Measurements from ENCODE around the gene RBM33.

Gene RBM33

GRCh38 chr7:155753446-155753965, 109.0 kb downstream of the RBM33 start:
- DNase-seq: no peak

GRCh38 chr7:155754165-155754564, 109.7 kb downstream of the RBM33 start:
- DNase-seq: no peak

- no peak for DNase-seq
Observed at GRCh38 chr7:155755026-155755425, 110.6 kb downstream of the RBM33 start.

- no peak for DNase-seq
Observed at GRCh38 chr7:155756322-155756721, 111.9 kb downstream of the RBM33 start.

- DNase-seq: no peak
Observed at GRCh38 chr7:155758348-155758747, 113.9 kb downstream of the RBM33 start.

GRCh38 chr7:155759740-155760430, 115.4 kb downstream of the RBM33 start:
- no peak for DNase-seq

DNA sequence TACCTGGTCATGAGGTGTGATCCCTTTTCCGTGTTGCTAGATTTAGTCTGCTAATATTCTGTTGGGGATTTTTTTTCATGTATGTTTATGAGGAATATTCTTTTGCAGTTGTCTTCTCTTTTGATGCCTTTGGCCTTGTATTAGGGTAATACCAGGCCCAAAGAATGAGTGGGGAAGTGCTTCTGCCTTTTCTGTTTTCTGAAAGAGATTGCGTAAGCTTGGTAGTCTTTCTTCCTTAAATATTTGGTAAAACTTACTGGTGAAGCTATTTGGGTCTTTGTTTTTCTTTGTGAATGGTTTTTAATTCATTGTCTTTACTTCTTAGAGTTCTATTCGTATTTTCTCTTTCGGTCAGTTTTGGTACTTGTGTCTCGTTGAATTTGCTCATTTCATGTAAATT, 116.7 kb downstream of the RBM33 start:
- no peak for DNase-seq

DNA sequence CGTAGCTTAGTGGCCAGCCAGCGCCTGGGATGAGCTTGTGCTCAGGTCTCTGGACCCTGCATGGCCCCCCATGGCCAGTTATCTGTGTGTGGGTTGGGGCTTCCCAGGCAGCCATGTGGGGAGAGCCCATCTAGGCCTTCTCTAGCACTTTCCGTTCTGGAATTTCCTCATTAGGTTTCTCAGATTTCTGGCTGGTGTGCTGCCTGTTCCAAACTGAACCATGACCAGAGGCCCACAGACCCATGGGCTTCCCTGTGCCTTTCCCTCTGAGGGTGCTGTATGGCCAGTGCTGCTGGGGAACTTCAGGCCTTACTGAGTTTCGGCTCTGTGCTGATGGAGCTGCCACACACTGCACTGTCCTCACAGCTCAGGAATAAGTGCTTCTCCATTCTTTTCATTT, 117.6 kb downstream of the RBM33 start:
- no peak for DNase-seq

GRCh38 chr7:155762655-155763054, 118.2 kb downstream of the RBM33 start:
- no peak for DNase-seq

DNA sequence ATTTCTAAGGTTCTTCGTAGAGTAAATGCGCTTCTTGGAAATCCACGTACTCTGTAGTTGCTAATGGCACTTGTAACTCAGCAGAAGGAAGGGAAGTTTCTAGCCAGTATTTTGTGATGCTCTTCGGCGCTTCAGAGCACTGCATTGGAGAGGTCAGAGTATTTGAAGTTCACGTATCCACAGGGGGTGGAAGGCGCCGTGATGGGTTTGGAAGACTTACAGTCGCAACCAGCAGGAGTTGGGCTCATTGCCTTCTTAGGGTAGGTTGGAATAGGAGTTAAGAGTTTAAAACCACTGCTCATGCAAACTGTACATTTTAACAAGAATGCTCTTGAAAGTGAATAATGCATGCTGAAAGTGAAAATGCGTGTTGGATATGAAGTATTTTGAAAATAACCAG, 118.7 kb downstream of the RBM33 start:
- no peak for DNase-seq

DNA sequence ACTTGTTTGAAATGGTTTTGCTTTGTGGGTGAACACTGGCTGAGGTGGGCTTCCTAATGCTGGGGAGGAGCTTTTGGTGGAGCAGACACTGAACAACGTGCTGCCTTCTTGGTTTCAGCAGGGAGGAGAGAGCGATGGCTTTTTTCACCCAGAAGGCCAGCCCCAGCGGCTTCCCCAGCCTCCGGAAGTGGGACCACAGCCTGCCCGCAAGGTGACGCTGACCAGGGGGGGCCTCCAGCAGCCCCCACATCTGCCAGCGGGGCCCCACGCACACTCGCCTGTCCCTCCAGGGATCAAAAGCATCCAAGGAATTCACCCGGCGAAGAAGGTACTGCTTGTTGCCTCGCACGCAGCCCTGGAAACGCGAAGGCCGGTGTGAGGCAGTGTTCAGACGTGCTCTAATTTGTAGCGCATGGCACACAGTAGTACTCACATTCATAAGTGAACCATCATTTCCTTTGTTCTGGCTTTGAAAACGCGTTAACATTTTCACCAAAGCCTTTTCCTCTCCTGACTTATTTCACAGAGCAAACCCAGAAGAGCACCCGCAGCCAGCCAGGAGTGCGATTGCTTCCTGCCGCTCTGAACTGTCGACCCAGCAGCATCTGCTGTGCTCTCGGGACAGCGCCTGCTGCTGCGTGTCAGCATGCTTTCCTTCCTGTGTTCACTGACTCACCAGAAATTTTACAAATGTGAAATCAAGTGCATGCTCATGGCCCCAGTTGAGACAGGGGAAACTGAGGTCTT, 119.4 kb downstream of the RBM33 start:
- no peak for DNase-seq

GRCh38 chr7:155764438-155764793, 120.0 kb downstream of the RBM33 start:
- DNase-seq: no peak

GRCh38 chr7:155765458-155765857, 121.0 kb downstream of the RBM33 start:
- no peak for DNase-seq

- no peak for DNase-seq
Observed at GRCh38 chr7:155766386-155766785, 121.9 kb downstream of the RBM33 start.

DNA sequence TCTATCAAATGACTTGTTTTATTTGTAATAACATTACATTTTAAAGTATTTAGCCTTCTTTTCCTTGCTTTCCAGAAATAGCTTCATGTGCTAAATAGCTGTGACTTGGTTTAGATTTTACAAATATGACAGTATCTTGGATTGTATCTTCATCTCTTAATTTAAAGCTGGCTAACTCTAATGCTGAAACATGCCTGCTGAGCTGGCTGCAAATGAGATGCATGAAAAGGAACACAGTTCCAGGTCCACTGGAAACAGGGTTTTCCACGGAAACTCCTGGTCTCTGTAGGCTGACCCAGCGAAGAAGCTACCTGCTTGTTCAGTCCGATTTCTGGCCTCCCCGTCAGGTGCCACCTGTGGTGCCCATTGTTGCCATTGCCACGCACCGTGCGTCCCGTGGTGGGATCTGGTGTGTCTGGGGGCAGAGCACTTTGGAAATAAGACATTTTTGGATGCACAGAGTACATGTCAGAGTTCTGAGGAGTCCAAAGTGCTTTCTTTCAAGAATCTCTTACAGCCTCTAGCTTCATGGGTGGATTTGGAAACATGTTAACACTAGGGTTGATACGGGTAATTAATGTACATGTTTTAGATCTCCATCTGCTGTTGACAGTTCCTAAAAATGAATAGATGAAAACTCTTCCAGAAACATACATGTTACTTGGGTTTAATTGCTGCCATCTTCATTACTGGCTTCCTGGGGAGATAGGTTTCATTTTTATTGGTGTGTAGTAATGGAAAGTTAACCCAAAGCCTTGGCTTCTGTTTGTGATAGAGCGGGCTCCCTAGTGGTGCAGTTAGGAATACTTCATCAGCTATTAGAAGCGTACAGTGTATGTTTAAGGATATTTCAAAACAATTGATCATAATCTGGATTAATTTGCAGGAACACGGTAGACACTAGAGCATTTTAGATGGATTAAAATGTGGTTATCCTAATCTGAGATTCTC, 122.8 kb downstream of the RBM33 start:
- no peak for DNase-seq

- no peak for DNase-seq
Observed at GRCh38 chr7:155769701-155770100, 125.2 kb downstream of the RBM33 start.

DNA sequence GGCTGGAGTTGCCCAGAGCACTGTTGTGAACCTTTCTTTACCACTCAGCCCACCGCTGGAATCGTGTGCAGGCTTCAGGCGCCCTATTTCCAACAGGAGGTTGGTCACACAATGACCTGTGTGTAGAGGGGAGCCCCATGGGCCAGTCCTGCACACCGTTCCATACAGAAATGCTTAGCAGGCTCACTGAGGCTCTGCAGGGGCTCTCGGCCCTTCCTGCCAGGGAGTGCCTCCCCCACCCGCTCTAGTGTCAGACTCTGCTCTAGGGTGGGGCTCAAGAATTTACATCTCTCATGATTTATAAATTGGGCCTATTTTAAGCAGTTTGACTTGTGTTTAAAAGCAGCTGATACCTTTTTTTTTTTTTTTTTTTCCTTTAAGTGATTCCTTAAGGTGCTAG, 125.8 kb downstream of the RBM33 start:
- DNase-seq: no peak

DNA sequence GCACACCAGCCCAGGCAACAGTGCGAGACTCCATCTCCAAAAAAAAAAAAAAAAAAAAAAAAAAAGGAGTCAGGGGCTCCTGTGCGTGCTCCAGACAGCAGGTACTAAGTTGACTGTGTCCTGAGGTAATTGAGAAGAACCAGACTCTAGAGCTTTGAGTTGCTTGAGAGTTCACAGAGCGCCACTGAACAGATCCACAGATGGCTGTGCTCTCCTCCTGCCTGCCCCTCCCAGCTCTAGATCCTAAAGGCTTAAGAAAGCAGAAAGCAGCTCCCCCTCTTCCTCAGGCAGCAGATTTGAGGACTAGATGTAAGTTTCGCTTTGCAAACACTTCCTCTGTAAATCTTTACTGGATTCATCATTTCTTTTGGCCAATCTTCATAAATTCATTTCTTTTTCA, 129.1 kb downstream of the RBM33 start:
- no peak for DNase-seq

DNA sequence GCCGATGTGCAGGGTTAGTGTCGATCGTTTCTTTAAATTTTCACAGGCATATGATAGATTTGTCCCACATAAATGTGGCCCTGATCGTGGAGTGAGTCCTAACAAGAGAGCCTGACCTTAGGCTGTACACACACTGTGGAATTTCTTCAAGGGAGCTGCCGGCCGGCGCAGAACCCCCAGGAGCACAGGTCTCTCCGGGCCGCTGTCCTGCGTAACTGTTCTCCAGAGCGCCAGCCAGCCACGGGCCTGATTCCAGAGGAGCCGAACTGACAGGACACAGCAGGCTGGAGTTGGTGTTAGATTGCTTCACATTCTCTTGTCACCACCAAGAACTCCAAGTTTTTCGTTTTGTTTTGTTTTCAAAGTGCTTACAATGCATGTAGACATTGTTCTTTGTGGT, 130.5 kb downstream of the RBM33 start:
- no peak for DNase-seq

- no peak for DNase-seq
Observed at GRCh38 chr7:155775691-155776090, 131.2 kb downstream of the RBM33 start.

- no peak for DNase-seq
Observed at GRCh38 chr7:155776606-155777005, 132.1 kb downstream of the RBM33 start.

- no peak for DNase-seq
Observed at GRCh38 chr7:155778349-155778748, 133.9 kb downstream of the RBM33 start.

DNA sequence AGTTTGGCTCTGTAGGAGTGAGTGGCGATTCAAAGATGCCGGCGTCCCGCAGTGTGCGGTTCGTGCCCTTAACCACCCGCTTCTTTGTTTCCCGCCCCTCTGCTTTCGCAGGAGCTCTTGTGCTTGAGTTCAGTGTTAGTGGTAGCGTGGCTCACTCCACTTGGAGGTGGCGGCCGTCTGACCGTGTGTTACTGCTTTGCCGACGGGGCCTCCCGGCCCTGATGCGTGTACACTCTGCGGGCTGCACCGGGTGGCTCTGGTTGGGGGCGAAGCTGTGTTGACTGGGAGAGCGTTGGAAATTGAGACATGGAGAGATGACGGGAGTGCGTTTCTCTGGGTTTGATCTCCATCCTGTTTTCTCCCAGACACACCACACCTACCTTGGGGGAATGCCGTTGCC, 136.4 kb downstream of the RBM33 start:
- no peak for DNase-seq
